Measurements from ENCODE around the gene GPR61.

GPR61 gene

DNA sequence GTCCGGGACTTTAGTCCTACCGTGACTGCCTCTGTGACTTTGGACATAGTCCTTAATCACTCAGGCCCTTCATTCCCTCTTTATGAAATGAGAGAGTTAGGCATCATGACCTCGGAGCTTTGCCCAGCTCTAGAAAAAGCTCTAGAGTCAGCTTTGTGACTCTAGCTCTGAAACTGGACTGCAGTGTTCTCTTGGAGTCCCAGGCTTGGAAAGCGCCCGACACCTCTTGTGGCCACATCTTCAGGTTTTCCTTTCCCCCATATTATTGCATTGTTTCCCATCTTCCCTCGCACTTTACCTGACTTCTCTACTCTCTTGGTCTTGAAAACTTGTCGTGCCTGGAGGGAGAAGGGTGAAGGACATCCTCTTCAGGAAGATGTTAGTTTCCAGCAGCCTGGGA, 17.6 kb upstream of the GPR61 start:
- no peak for DNase-seq (ENCODE audit: low spot score)

DNA sequence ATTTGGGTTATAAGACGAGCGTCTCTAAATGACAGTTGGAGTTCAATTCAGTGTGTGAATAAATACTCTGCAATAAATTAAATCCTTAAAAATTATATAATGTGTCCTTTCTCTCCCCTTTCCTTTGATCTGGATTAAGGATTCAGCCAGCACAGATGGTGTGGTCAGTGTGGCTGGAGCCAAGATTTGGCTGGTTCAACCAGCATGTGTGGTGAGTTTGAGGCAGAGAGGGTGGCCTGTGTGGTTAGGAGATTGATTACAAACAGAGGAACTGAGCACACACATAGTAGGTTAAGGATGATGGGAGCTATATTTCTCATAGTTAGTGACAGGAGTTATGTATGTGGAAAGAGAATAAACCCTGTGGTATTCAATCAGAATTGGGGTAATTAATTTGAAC, 16.0 kb upstream of the GPR61 start:
- Mint-ChIP-seq H3K4me3 (no peak overlapping the region), H3K36me3 (ENCODE audit: low read depth) (no peaks in the 10 kb centered on the region), H3K27ac (no peak overlapping the region), H3K4me1 (ENCODE audit: low read depth) (no peaks in the 10 kb centered on the region), H3K9me3 (no peaks in the 10 kb centered on the region), H3K27me3 (ENCODE audit: low read depth) (peaks cover 25% of the 10 kb centered on the region)
- no peak for DNase-seq (ENCODE audit: low spot score)

More for the DNA sequence above, 17.6 kb upstream of the GPR61 start:
- H3K9me3 Mint-ChIP-seq: no peaks in the 10 kb centered on the region
- H3K27ac Mint-ChIP-seq: no peak overlapping the region
- no peaks in the 10 kb centered on the region for H3K4me1 Mint-ChIP-seq (ENCODE audit: low read depth)
- peaks cover 25% of the 10 kb centered on the region for H3K27me3 Mint-ChIP-seq (ENCODE audit: low read depth)
- H3K36me3 Mint-ChIP-seq (ENCODE audit: low read depth): no peaks in the 10 kb centered on the region
- no peak overlapping the region for H3K4me3 Mint-ChIP-seq

- Mint-ChIP-seq H3K27ac (no peak overlapping the region), H3K27me3 (ENCODE audit: low read depth) (peaks cover 18% of the 10 kb centered on the region), H3K36me3 (ENCODE audit: low read depth) (no peaks in the 10 kb centered on the region), H3K4me3 (no peak overlapping the region), H3K9me3 (no peaks in the 10 kb centered on the region), H3K4me1 (ENCODE audit: low read depth) (peaks cover 11% of the 10 kb centered on the region)
- DNase-seq (ENCODE audit: low spot score): no peak
These were observed 12.4 kb upstream of the GPR61 start for GRCh38 chr1:109527098-109527811.

- Mint-ChIP-seq H3K36me3 (ENCODE audit: low read depth) (no peaks in the 10 kb centered on the region), H3K27ac (no peak overlapping the region), H3K4me1 (ENCODE audit: low read depth) (peaks cover 18% of the 10 kb centered on the region), H3K27me3 (ENCODE audit: low read depth) (peaks cover 13% of the 10 kb centered on the region), H3K4me3 (no peak overlapping the region), H3K9me3 (no peaks in the 10 kb centered on the region)
- DNase-seq (ENCODE audit: low spot score): no peak
These were observed 11.6 kb upstream of the GPR61 start for GRCh38 chr1:109527846-109528695.

DNA sequence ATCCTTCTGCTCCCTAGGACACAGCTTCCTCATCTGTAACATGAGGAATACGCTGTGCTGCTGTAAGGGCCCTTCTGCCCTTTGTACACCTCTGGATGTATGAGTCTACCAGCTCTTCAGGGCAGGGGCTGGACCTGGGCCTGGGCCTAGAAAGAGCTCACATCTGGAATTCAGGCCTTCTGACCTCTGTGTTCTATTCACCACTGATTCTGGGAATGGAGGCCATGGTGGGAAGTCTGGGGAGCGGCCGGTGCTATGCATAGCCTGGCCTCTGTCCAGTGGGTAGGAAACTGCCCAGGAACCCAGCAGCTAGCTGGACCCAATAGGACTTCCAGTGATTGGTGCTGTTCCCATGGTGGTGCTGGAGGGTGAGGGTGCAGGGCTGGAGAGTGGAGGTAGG, 11.0 kb upstream of the GPR61 start:
- Mint-ChIP-seq H3K9me3 (no peaks in the 10 kb centered on the region), H3K27me3 (ENCODE audit: low read depth) (peaks cover 12% of the 10 kb centered on the region), H3K36me3 (ENCODE audit: low read depth) (no peaks in the 10 kb centered on the region), H3K27ac (peak overlapping the region; percentile 38), H3K4me1 (ENCODE audit: low read depth) (peaks cover 19% of the 10 kb centered on the region), H3K4me3 (no peak overlapping the region)
- DNase-seq (ENCODE audit: low spot score): no peak

GRCh38 chr1:109529881-109530456, 9.7 kb upstream of the GPR61 start:
- Mint-ChIP-seq H3K27me3 (ENCODE audit: low read depth) (peaks cover 8% of the 10 kb centered on the region), H3K4me1 (ENCODE audit: low read depth) (peaks cover 19% of the 10 kb centered on the region), H3K36me3 (ENCODE audit: low read depth) (no peaks in the 10 kb centered on the region), H3K9me3 (no peaks in the 10 kb centered on the region), H3K27ac (no peak overlapping the region), H3K4me3 (no peak overlapping the region)
- DNase-seq (ENCODE audit: low spot score): no peak

GRCh38 chr1:109530457-109531087, 9.1 kb upstream of the GPR61 start:
- DNase-seq (ENCODE audit: low spot score): no peak
- no peaks in the 10 kb centered on the region for H3K36me3 Mint-ChIP-seq (ENCODE audit: low read depth)
- no peaks in the 10 kb centered on the region for H3K9me3 Mint-ChIP-seq
- peaks cover 8% of the 10 kb centered on the region for H3K27me3 Mint-ChIP-seq (ENCODE audit: low read depth)
- H3K4me3 Mint-ChIP-seq: peak overlapping the region; percentile 54
- H3K27ac Mint-ChIP-seq: peak overlapping the region; percentile 68
- H3K4me1 Mint-ChIP-seq (ENCODE audit: low read depth): peaks cover 19% of the 10 kb centered on the region

GRCh38 chr1:109531380-109531779, 8.3 kb upstream of the GPR61 start:
- H3K27ac Mint-ChIP-seq: peak overlapping the region; percentile 68
- H3K27me3 Mint-ChIP-seq (ENCODE audit: low read depth): peaks cover 2% of the 10 kb centered on the region
- no peaks in the 10 kb centered on the region for H3K9me3 Mint-ChIP-seq
- H3K4me1 Mint-ChIP-seq (ENCODE audit: low read depth): peaks cover 19% of the 10 kb centered on the region
- H3K36me3 Mint-ChIP-seq (ENCODE audit: low read depth): no peaks in the 10 kb centered on the region
- DNase-seq (ENCODE audit: low spot score): no peak
- peak overlapping the region; percentile 54 for H3K4me3 Mint-ChIP-seq

DNA sequence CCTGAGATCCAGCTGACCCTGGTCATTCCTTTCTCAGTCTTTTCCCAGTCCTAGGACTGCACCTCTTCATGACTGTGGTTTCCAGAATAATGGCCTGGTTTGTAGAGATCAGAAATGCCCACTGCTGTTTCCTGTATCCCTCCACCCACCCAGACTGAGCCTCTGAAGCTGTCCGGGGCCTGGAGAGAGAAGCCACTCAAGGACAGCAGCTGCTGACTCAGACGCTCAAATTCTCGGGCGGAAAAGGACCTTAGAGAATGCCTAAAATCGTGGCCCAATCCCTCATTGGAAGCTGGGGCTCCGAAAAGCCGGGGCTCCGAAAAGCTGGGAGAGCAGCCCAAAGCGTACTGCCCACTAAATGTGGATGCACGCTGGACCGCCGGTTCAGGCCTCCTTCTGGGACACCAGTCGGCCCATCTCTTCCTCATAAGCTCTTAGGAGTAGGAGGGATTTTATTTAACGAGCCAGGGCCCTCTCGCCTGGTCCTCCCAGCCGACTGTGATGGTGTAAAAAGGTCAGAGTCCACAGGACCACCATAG, 7.8 kb upstream of the GPR61 start:
- H3K4me3 Mint-ChIP-seq: peak overlapping the region; percentile 66

GRCh38 chr1:109532365-109533136, 7.1 kb upstream of the GPR61 start:
- Mint-ChIP-seq H3K27ac (peak overlapping the region; percentile 84), H3K9me3 (no peaks in the 10 kb centered on the region), H3K4me3 (peak overlapping the region; percentile 66), H3K36me3 (ENCODE audit: low read depth) (no peaks in the 10 kb centered on the region), H3K4me1 (ENCODE audit: low read depth) (peaks cover 19% of the 10 kb centered on the region), H3K27me3 (ENCODE audit: low read depth) (no peaks in the 10 kb centered on the region)
- DNase-seq (ENCODE audit: low spot score): peak; percentile 82

More for the DNA sequence above, 7.8 kb upstream of the GPR61 start:
- no peaks in the 10 kb centered on the region for H3K27me3 Mint-ChIP-seq (ENCODE audit: low read depth)
- peaks cover 19% of the 10 kb centered on the region for H3K4me1 Mint-ChIP-seq (ENCODE audit: low read depth)
- no peaks in the 10 kb centered on the region for H3K36me3 Mint-ChIP-seq (ENCODE audit: low read depth)
- peak overlapping the region; percentile 84 for H3K27ac Mint-ChIP-seq
- H3K9me3 Mint-ChIP-seq: no peaks in the 10 kb centered on the region
- DNase-seq (ENCODE audit: low spot score): no peak

GRCh38 chr1:109534307-109534858, 5.3 kb upstream of the GPR61 start:
- no peaks in the 10 kb centered on the region for H3K27me3 Mint-ChIP-seq (ENCODE audit: low read depth)
- H3K27ac Mint-ChIP-seq: no peak overlapping the region
- H3K4me1 Mint-ChIP-seq (ENCODE audit: low read depth): peaks cover 19% of the 10 kb centered on the region
- no peaks in the 10 kb centered on the region for H3K9me3 Mint-ChIP-seq
- no peak overlapping the region for H3K4me3 Mint-ChIP-seq
- no peaks in the 10 kb centered on the region for H3K36me3 Mint-ChIP-seq (ENCODE audit: low read depth)
- no peak for DNase-seq (ENCODE audit: low spot score)

DNA sequence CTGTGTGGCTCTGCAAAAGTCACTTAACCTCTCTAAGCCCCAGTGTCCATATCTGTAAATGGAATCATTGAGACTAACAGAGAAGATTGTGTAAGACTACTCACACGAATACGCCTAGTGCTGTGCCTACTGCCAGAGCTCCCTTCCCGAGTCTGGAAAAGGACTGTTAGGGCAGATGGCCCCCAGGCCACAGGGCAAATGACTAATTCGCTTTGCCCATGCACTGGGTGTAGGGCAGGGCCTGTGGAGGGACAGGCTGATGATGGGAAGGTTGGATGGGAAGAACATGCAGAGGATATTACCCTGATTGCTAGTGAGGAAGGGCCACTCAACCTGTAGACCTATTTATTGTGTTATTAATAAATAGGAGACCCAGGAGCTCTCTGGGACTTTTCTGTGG, 4.2 kb upstream of the GPR61 start:
- Mint-ChIP-seq H3K36me3 (ENCODE audit: low read depth) (no peaks in the 10 kb centered on the region), H3K27me3 (ENCODE audit: low read depth) (no peaks in the 10 kb centered on the region), H3K4me1 (ENCODE audit: low read depth) (peaks cover 19% of the 10 kb centered on the region), H3K9me3 (no peaks in the 10 kb centered on the region), H3K4me3 (no peak overlapping the region), H3K27ac (no peak overlapping the region)
- no peak for DNase-seq (ENCODE audit: low spot score)

GRCh38 chr1:109535971-109536491, 3.6 kb upstream of the GPR61 start:
- no peak overlapping the region for H3K4me3 Mint-ChIP-seq
- no peaks in the 10 kb centered on the region for H3K27me3 Mint-ChIP-seq (ENCODE audit: low read depth)
- DNase-seq (ENCODE audit: low spot score): no peak
- no peaks in the 10 kb centered on the region for H3K36me3 Mint-ChIP-seq (ENCODE audit: low read depth)
- peaks cover 15% of the 10 kb centered on the region for H3K4me1 Mint-ChIP-seq (ENCODE audit: low read depth)
- H3K27ac Mint-ChIP-seq: no peak overlapping the region
- H3K9me3 Mint-ChIP-seq: no peaks in the 10 kb centered on the region
